A673 (cell line): ENCODE results near the gene WHRN.

ENCODE experiments used
- EZH2 ChIP-seq: fragments of 200-600 bp; sonication (generic); IDR thresholded peaks from 2 replicates; pipeline ENCODE4 v1.6.1; 2017; ENCODE audit warnings: borderline replicate concordance, low read depth, mild to moderate bottlenecking, mixed read lengths, antibody characterized with exemption, low read length; ENCODE audit not compliant: poor library complexity, severe bottlenecking
- TF ChIP-seq, protein P1 (sequence below): fragments of 300-800, 200-600 bp; sonication (generic); conservative IDR thresholded peaks from 2 replicates; pipeline ENCODE4 v1.5.1; 2017; ENCODE audit warnings: low read depth, mild to moderate bottlenecking, antibody characterized with exemption, low read length, moderate library complexity, mixed read lengths

DNA sequence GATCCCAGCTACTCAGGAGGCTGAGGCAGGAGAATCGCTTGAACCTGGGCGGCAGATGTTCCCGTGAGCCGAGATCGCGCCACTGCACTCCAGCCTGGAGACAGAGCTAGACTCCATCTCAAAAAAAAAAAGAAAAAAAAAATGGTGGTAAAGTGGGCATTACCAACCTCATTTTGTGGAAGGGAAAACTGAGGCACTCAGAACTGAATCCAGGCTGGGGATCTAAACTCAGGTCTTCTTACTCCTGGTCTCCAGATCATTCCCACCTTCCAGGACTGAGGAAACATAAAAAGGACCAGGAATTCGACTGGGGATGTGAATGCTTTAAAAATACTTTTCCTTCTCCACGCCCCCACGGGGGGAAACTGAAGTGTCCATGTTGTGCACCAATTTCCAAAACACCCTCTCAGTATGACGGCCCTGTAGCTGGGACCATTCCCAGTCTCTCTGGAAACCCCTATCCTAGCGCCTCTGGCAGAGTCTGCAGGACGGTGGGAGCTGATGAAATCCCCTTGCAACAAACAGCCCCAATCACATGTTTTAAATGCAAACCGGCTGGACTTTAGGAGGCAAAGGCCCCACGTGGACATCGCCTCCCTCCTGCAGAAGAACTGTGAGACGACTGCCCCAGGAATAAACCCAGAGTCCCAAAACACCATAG, 108.6 kb downstream of the WHRN start:
- TF ChIP-seq, protein P1, sequence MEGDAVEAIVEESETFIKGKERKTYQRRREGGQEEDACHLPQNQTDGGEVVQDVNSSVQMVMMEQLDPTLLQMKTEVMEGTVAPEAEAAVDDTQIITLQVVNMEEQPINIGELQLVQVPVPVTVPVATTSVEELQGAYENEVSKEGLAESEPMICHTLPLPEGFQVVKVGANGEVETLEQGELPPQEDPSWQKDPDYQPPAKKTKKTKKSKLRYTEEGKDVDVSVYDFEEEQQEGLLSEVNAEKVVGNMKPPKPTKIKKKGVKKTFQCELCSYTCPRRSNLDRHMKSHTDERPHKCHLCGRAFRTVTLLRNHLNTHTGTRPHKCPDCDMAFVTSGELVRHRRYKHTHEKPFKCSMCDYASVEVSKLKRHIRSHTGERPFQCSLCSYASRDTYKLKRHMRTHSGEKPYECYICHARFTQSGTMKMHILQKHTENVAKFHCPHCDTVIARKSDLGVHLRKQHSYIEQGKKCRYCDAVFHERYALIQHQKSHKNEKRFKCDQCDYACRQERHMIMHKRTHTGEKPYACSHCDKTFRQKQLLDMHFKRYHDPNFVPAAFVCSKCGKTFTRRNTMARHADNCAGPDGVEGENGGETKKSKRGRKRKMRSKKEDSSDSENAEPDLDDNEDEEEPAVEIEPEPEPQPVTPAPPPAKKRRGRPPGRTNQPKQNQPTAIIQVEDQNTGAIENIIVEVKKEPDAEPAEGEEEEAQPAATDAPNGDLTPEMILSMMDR: no peak
- no peak for TF ChIP-seq EZH2
